ENCODE measurements around the gene NDUFB10.

GRCh38 chr16:1972490-1972877, 13.1 kb downstream of the NDUFB10 start:
- no peak for TF ChIP-seq CTCF (conservative IDR thresholded peaks at IDR 0.05 in 1 of 2, IDR thresholded peaks at IDR 0.05 in 1 of 2; ENCODE audit: low read depth in 1 of 2, low read length in 2 of 2)
- no peak for TF ChIP-seq EZH2 (IDR thresholded peaks at IDR 0.05; ENCODE audit: low read length, missing control alignments)
